GM21619 (cell line): ENCODE data around the gene UBE2O.
"Not testable (repeated sequence)": the region's sequence is repeated elsewhere in the genome, so short reads cannot be mapped to it uniquely, and the experiment has no call there.

Source experiments
- ATAC-seq: cut with Tn5 transposase; IDR thresholded peaks from one replicate; pipeline ENCODE4 v1.9.1; 2021; ENCODE audit not compliant: unreplicated experiment

UBE2O gene

DNA sequence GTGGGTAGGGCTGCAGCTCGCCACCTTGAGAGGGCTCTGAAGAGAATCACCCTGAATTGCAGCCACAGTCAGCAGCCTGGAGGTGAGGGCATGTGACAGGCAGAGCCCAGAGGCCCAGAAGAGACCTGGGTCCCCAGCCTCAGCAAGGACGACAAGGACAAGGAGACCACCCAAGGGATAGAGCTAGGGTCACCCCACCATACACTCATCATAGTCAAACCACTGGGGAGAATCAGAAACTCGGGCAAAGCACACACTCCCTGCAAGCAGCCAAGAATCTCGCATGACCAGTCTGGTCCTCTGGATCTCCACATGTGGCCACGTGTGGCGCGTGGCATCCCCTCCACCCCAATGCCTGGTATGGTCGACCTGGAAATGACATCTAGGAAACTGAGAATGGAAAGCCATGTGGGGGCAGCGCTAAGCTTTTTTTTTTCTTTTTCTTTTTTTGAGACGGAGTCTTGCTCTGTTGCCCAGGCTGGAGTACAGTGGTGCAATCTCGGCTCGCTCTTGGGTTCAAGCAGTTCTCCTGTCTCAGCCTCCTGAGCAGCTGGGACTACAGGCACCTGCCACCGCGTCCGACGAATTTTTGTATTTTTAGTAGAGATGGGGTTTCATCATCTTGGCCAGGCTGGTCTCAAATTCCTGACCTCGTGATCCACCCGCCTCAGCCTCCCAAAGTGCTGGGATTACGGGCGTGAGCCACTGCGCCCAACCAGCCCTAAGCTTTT lies 73.1 kb downstream of the UBE2O start:
- ATAC-seq = no peak

DNA sequence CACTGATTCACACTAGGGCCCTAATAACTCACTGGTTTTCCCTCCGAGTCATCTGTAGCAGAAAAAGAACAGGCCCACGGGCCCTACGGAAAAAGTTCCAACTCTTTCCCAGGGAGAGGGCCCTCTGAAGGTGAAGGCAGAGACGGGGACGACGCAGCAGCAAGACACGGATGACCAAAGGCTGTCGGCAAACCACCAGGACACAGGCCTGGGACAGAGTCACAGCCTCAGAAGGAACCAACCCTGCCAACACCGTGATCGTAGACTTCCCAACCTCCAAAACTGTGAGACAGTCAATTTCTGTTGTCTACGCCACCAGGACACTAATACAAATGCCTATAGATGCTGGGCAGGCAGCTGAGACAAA lies 73.7 kb downstream of the UBE2O start:
- no peak for ATAC-seq

DNA sequence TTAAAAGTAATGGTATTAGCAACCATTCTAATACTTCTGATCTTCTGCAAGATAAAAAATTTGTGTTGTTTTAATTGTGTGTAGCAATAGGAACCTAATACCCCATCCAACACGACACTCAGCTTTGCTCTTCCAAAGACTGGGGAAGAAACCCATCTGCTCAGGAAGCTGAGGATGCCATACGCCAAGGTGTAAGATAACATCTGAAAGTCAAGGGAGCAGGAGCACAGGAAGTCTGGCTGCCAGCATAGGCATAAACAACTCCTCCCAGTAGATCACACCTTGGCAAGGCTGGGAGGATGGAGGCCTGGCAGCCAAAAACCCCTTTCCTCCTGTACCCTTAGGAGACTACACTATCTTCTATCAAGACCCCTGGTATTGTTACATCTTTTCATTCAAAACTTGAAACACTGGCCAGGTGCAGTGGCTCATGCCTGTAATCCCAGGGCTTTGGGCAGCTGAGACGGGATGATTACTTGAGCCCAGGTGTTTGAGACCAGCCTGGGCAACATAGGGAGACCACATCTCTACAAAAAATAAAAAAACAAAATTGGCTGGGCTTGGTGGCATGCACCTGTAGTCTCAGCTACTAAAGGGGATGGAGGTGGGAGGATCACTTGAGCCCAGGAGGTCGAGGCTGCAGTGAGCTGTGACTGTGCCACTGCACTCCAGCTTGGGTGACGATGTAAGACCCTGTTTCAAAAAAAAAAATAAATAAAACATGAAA lies 74.2 kb downstream of the UBE2O start:
- no peak for ATAC-seq

DNA sequence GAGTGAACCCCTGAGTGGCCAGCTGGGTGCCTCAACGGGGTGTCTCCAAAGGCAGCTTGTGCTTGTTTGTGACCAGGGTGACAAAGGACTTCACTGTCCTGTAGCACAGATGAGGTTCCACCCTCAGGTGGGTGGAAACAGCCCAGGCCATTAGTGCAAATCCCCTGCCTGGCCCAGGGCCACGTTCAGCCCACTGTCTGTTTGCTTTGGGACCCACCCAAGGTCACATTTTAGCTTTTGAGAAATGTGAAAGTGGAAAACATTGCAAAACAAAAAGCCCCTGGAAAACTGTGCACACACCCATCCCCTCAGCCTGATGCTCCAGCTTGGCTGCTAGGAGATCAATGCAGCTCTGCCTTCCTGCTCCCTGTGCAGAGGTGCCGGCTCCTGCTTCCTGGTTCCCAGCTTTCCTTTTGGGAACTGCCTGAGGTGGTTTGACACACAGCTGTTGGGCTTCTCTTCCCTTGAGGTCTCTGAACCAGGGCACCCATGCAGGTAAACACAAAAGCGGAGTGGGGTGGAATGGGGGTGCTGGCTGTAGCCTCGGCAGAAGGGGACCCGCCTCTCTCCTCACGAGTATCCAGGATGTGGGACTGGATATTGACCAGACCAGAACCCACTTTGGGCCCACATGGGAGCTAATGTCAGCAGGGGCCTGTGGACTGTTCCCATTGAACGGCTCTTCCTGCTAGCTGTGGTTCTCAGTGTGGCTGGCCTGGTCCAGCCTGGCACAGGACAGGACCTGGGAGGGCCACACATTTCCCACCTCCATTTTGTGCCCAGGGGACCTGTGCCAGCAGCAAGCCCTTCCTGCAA lies 76.4 kb downstream of the UBE2O start:
- ATAC-seq = no peak

DNA sequence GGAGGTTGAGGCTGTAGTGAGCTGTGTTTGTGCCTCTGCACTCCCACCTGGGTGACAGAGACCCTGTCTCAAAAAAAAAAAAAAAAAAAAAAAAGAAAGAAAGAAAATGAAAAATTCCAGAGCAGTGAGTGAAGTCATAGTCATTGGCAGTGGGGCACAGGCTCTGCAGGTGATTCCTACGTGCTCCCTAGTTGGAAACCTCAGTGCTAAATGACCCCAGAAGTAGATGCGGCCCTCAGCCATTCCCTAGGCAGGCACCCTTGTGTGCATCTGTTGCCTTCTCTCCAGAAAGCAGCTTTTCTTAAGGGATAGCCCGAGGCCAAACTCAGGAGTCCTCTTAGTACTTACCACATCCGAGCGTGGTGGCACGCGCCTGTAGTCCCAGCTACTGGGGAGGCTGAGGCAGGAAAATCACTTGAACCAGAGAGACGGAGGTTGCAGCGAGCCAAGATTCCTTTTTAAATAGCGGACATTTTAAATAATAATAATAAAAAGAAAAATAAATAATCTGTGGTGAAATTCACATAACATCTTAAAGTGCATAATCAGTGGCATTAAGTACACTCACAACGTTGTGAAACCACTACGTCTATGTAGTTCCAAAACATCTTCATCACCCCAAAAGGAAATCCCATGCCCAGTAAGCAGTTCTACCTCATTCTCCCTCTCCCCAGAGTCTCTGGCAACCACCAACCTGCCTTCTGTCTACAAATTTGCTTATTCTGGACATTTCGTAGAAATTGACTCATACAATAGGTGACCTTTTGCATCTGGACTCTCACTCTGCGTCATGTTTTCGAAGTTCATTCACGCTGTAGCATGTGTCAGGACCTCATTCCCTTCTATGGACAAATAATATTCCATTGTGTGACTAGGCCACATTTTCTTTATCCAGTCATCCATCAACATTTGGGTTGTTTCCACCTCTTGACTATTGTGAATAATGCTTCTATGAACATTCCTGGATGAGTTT lies 81.0 kb downstream of the UBE2O start:
- ATAC-seq = no peak

DNA sequence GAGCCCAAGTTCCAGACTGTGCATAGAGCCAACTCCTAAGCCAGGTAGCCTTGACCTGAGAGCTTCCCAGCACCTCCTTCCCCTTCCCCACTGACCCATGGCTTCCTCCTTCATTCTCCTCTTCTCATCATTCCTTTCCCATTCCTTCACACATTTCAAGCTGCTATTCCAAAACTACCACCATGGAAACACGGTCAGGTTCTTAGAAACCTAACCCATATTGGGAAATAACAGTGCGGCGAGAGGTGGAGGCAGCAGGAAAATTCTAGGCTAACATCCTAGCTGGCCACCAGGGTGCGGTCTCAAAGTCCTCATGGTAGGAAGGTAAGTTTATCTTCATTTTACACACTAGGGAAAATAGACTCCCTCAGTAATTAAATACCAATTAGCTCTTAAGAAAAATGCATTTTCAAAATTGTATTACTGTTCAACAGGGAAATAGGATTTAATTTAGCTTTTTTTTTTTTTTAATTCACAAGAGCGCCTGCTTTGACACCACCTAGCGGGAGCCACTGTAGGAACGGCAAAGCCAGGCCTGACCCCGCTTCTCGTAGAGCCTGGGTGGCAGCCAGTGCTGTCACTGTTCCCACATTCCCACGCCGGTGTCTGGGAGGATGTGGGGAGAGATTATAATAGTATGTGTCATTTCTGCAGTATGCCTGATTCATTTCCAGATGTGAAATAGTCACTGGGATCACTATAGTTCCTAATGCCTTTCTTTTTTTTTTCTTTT lies 82.5 kb downstream of the UBE2O start:
- ATAC-seq = no peak

DNA sequence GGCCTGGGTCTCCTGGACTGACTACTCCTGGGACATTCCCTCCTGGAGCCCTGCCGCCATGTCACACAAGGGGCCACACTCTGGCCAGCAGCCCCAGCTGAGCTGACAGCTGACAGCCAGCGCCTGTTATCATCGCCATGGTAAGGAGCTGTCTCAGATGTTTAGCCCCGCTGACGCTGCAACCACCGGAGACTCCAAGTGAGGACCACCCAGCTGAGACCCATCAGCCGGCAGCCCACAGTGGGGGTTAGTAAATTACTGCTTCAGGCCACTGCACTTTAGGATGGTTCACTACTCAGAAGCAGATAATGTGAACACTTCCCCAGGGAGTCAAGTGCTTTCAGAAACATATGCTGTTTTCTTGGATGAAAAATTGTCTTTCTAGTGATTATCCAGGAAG lies 83.1 kb downstream of the UBE2O start:
- no peak for ATAC-seq

DNA sequence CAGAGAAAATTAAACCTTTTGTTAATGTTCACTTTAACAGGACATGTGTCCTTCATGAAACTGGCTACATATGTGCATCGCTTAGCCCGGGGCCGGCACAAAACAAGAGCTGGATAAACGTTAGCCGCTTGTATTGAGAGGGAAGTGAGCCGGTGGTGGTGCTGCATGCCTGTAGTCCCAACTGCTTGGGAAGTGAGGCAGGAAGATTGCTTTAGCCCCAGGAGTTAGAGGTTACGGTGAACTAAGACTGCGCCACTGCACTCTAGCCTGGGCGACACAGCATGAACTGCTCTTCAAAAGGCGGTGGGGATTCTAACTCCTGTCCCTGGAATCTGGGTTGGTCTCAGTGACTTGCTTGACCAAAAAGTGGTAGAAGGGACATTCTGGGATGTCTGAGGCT lies 83.6 kb downstream of the UBE2O start:
- ATAC-seq = no peak

DNA sequence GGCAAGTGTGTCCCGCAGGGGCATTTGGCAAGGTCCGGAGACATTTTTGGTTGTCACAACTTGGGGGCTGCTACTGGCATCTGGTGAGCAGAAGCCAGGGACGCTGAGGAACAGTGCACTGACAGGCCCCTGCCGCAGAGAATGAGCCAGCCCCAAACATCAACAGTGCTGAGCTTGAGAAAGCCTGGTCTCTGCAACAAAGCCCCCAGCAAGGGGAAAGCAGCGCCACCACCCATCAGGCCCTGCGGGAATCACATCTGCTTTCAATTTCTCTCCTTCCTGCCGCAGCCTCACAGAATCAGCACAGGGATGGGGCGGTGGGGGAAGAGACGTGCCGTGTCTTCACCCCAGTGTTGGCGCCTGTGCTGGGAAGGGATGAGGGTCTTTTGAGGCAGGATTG lies 84.4 kb downstream of the UBE2O start:
- no peak for ATAC-seq

DNA sequence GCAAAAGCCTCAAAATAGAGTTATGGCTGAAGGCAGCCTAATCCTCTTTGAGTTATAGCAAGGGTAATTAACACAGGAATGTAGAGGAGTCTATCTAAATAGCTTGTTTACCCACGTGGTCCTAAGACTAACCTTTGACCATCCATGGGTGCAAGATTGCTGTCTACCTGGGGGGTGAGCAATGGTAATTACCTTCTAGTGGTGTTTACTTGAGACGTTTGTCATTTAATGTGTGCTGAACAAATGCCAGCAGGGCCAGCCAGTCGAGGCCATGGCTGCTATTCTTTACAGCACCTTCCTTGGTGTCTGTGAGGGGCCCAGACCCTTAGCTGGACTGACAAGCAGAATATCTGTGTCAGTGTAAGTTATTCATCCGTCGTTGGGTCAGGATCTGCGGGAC lies 85.3 kb downstream of the UBE2O start:
- ATAC-seq = no peak

DNA sequence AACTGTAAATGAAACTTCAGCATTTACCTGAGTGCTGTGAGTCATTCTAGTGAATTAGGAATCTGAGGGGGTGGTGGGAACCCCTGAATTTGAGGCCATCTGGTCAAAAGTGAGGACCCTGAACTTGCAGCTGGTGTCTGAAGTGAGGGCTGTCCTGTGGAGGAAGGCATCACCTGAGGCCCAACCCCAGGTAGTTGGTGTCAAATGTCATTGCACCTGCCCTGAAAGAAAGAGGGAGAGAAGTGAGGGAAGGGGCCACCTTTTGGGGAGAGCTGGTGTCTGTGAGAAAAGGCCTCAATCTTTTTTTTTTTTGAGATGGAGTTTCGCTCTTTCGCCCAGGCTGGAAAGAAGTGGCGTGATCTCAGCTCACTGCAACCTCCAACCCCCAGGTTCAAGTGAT lies 86.7 kb downstream of the UBE2O start:
- no peak for ATAC-seq

DNA sequence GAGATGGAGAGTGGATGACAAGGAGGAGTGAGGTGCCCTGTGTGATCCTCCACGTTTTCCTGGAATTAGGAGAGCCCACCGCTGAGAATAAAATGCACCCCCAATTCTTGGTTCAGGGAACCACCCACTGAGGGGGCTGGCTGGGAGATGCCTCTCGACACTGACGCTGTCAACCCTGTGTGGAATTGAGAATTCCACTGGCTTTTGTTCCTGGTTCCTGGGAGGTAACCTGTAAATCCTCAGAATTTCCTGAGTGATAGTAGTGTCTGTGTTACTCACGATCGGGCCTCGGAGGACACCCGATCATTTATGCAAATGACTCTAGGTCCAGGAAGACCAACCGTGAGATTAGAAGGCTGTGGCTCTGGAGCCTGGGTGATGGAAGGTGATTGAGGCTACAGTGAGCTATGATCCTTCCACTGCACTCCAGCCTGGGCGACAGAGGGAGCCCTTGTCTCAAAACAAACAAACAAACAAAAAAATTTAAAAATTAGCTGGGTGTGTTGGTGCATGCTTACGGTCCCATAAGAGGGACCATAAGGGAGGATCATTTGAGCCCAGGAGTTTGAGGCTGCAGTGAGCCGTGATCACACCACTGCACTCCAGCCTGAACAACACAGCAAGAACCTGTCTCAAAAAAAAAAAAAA lies 87.6 kb downstream of the UBE2O start:
- ATAC-seq = no peak

DNA sequence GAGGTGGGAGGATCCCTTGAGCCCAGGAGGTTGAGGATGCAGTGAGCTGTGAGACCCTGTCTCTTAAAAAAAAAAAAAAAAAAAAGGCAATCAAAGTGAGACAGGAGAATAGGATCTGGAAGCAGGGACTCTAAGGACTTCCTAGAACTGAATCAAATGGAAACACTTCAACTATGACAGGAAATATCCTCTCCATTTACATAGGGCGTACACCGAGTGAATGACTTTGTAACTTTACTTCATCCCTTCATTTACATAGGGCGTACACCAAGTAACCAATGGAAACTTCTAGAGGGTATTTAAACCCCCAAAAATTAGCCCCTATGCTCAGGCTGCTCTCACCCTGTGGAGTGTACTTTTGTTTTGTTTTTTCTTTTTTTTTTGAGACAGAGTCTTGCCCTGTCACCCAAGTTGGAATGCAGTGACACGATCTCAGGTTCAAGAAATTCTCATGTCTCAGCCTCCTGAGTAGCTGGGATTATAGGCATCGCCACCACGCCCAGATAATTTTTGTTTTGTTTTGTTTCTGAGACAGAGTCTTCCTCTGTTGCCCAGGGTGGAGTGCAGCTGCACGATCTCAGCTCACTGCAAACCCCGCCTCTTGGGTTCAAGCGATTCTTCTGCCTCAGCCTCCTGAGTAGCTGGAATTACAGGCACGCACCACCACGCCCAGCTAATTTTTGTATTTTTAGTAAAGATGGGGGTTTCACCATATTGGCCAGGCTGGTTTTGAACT lies 89.7 kb downstream of the UBE2O start:
- ATAC-seq = no peak

DNA sequence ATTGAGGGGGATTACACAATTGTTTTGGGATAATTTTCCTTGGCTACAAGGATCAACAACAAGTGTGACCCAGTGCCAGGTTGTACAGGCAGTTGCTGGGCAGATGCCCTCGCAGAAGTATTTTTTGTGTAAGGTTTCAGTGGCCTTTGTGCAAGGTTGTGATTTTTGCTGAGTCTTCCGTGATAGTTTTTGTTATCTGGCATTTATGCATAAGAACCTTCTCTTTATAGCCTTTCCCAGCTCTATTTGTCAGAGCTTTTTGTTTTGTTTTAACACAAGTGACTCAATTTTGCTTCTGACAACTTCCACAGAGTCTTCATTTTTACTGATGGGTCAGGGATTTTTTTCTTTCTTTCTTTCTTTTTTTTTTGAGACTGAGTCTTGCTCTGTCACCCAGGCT lies 92.5 kb downstream of the UBE2O start:
- no peak for ATAC-seq

DNA sequence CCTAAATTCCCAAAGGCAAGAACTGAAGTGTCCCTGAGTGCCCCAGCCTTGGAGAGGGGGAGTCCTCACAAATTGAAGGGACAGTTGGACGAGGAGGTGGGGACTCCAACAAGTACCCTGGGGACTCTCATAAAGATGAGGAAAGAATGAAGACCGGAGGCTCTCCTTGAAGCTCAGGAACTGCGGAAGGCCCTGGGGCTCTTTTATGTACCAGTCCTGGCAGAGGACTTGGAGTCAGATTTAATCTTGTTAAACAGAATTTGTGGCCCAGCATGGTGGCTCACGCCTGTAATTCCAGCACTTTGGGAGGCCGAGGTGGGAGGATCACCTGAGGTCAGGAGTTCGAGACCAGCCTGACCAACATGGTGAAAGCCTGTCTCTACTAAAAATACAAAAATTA lies 93.2 kb downstream of the UBE2O start:
- not testable (repeated sequence) for ATAC-seq

DNA sequence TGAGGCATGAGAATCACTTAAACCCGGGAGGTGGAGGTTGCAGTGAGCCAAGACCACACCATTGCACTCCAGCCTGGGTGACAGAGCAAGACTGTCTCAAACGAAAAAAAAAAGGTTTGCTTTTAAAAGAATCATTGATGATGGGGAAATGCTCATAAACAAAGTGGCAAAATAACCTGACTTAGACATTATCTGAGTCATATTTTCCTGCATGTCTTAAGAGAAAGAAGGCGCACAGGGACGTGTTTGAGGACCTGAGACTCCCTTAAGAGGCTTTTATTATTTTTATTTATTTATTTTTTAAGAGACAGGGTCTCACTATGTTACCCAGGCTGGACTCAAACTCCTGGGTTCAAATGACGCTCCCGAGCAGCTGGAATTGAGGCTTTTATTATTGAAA lies 93.6 kb downstream of the UBE2O start:
- ATAC-seq = no peak

DNA sequence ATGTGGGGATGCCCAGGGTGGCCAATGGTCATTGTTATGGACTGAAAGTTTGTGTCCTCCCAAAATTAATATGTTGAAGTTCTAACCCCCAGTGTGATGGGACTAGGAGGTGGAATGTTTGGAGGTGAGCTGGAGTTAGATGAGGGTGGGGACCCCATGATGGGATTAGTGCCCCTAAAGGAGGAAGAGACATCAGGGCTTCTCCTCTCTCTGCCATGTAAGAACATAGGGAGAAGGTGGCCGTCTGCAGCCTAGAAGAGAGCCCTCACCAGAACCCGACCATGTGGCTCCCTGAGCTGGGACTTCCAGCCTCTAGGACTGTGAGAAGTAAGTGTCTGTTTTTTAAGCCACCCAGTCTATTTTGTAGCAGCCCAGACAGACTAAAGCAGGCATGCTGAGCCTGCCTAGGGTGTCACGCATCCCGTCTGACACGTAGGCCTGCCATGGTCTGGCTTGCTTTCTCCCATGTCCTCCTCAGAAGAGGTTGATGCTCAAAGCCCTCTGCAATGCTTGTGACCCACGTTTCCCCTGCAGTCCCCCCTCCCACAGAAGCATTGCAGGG lies 95.3 kb downstream of the UBE2O start:
- ATAC-seq = no peak

DNA sequence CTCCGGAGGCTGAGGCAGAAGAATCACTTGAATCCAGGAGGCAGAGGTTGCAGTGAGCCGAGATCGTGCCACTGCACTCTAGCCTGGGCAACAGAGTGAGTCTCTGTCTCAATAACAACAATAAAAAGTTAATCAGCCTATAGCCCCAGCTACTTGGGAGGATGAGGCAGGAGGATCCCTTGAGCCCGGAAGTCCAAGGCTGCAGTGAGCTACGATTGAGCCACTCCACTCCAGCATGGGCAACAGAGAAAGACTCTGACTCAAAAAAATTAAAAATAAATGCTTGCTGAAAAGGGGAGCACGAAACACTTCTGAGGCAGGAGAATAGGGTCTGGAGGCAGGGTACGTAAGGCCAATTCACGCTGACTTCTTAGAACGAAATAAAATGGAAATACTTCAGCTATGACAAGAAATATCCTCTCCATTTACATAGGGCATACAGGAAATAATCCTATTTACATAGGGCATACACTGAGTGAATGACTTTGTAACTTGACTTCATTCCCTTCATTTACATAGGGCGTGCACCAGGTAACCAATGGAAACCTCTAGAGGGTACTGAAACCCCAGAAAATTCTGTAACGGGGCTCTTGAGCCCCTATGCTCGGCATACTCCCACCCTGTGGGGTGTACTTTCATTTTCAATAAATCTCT lies 96.0 kb downstream of the UBE2O start:
- ATAC-seq = no peak
